Liver (tissue), 9 donors: ENCODE data around the gene TEX19. TPM values are rescaled to one million over a fixed set of nuclear protein-coding genes. Genes with fewer than 3 reads are reported as not detected.

Experiments
- DNase-seq: peaks from one replicate; pipeline ENCODE4 v3.0.0-alpha.2; 2017; ENCODE audit warnings: low spot score
- H3K27ac ChIP-seq, 2 donors: one replicate each; pipeline ENCODE4 v1.7.0; 2013; ENCODE audit warnings: inconsistent platforms in 2 of 2, low read length in 2 of 2, control low read depth in 1 of 2, low read depth in 1 of 2, mild to moderate bottlenecking in 1 of 2
- H3K27me3 ChIP-seq, 4 donors: one replicate each; pipeline versions ENCODE4 v1.6.1 to v1.7.0; 2013; ENCODE audit warnings: low read length in 3 of 4, inconsistent platforms in 1 of 4, mild to moderate bottlenecking in 1 of 4, moderate library complexity in 1 of 4; ENCODE audit not compliant: control insufficient read depth in 4 of 4, insufficient read depth in 4 of 4
- H3K36me3 ChIP-seq, 4 donors: one replicate each; pipeline versions ENCODE4 v1.6.1 to v1.7.0; 2013; ENCODE audit warnings: low read length in 3 of 4, mild to moderate bottlenecking in 3 of 4, low read depth in 1 of 4, moderate library complexity in 1 of 4; ENCODE audit not compliant: control insufficient read depth in 4 of 4, insufficient read depth in 3 of 4
- H3K4me1 ChIP-seq, 4 donors: one replicate each; pipeline versions ENCODE4 v1.6.1 to v1.7.0; 2013; ENCODE audit warnings: low read length in 3 of 4, mild to moderate bottlenecking in 3 of 4, moderate library complexity in 1 of 4; ENCODE audit not compliant: control insufficient read depth in 4 of 4, insufficient read depth in 4 of 4
- H3K4me3 ChIP-seq, 3 donors: one replicate each; pipeline versions ENCODE4 v1.6.1 to v1.7.0; 2013; ENCODE audit warnings: low read length in 3 of 3, control low read depth in 1 of 3, low read depth in 1 of 3, mild to moderate bottlenecking in 1 of 3
- H3K9ac ChIP-seq, 2 donors: one replicate each; pipeline ENCODE4 v1.7.0; 2013; ENCODE audit warnings: low read length in 2 of 2, mild to moderate bottlenecking in 2 of 2, moderate library complexity in 2 of 2, control low read depth in 1 of 2, low read depth in 1 of 2
- H3K9me3 ChIP-seq, 4 donors: one replicate each; pipeline versions ENCODE4 v1.6.1 to v1.7.0; 2013; ENCODE audit warnings: low read length in 3 of 4; ENCODE audit not compliant: control insufficient read depth in 4 of 4
- ATF3 ChIP-seq: IDR thresholded peaks from 2 replicates; pipeline ENCODE4 v1.6.1; 2016; ENCODE audit warnings: antibody characterized with exemption
- CTCF ChIP-seq: fragments of 150-350 bp; IDR thresholded peaks from 2 replicates; pipeline ENCODE4 v1.5.1; 2017; ENCODE audit warnings: improper control_type of control experiment, low read depth, low read length; ENCODE audit not compliant: missing input control
- EGR1 ChIP-seq, 2 donors: IDR thresholded peaks; 2 replicates each; pipeline ENCODE4 v1.6.1; 2016 to 2018; ENCODE audit warnings: antibody characterized with exemption in 2 of 2, low read depth in 2 of 2
- FOXA1 ChIP-seq: IDR thresholded peaks from 2 replicates; pipeline ENCODE4 v1.6.1; 2016; ENCODE audit warnings: antibody characterized with exemption
- FOXA2 ChIP-seq: IDR thresholded peaks from 2 replicates; pipeline ENCODE4 v1.6.1; 2016; ENCODE audit warnings: antibody characterized with exemption
- HNF4A ChIP-seq, 2 donors: conservative IDR thresholded peaks; 2 replicates each; pipeline ENCODE4 v1.6.1; 2016; ENCODE audit warnings: antibody characterized with exemption in 2 of 2, mild to moderate bottlenecking in 2 of 2
- HNF4G ChIP-seq: IDR thresholded peaks from 2 replicates; pipeline ENCODE4 v1.6.1; 2016; ENCODE audit warnings: antibody characterized with exemption
- JUND ChIP-seq, 2 donors: IDR thresholded peaks; 2 replicates each; pipeline ENCODE4 v1.6.1; 2016; ENCODE audit warnings: antibody characterized with exemption in 2 of 2
- NR2F2 ChIP-seq: IDR thresholded peaks from 2 replicates; pipeline ENCODE4 v1.6.1; 2016; ENCODE audit warnings: antibody characterized with exemption
- RAD21 ChIP-seq, 2 donors: IDR thresholded peaks; 2 replicates each; pipeline ENCODE4 v1.6.1; 2016; ENCODE audit warnings: antibody characterized with exemption in 2 of 2, mild to moderate bottlenecking in 2 of 2
- REST ChIP-seq: IDR thresholded peaks from 2 replicates; pipeline ENCODE4 v1.6.1; 2016; ENCODE audit warnings: antibody characterized with exemption, mild to moderate bottlenecking
- RXRA ChIP-seq, 2 donors: IDR thresholded peaks; 2 replicates each; pipeline ENCODE4 v1.6.1; 2017 to 2018; ENCODE audit warnings: antibody characterized with exemption in 2 of 2, mild to moderate bottlenecking in 1 of 2
- SP1 ChIP-seq: IDR thresholded peaks from 2 replicates; pipeline ENCODE4 v1.6.1; 2018; ENCODE audit warnings: antibody characterized with exemption, mild to moderate bottlenecking
- TAF1 ChIP-seq: conservative IDR thresholded peaks from 2 replicates; pipeline ENCODE4 v1.6.1; 2016; ENCODE audit warnings: antibody characterized with exemption, mild to moderate bottlenecking
- YY1 ChIP-seq: IDR thresholded peaks from 2 replicates; pipeline ENCODE4 v1.6.1; 2016; ENCODE audit warnings: antibody characterized with exemption, mild to moderate bottlenecking
- ZBTB33 ChIP-seq: IDR thresholded peaks from 2 replicates; pipeline ENCODE4 v1.6.1; 2016; ENCODE audit warnings: antibody characterized with exemption
- WGBS: extraction: QIAGEN DNeasy Blood & Tissue Kit; methylation state at CpG from one replicate; pipeline ENCODE4 v1.1.7; 2013; 5-methylcytosine and 5-hydroxymethylcytosine counted together
- polyA plus RNA-seq, 2 donors: library from polyadenylated mRNA; stranded (reverse) in 1 of 2; unstranded in 1 of 2; fragments of 200-250 nt in 1 of 2; fragments of >200 nt in 1 of 2; fragmentation: Nextera tagmentation in 1 of 2; extraction: Ambion mirVana in 1 of 2; gene quantifications; one replicate each; pipeline versions ENCODE4 v1.2.1 to v1.2.3, GENCODE V29; 2013 to 2015
- total RNA-seq, 2 donors: library from RNA; depleted of rRNA; stranded (reverse); fragments of >200 nt; gene quantifications; one replicate each; pipeline ENCODE4 v1.2.3, GENCODE V29; 2014
- donor health status: healthy.
- donor health status: healthy.
- donor health status: healthy.
- donor health status: healthy.
- donor health status: healthy.

TEX19 gene
- total and polyA plus RNA-seq, 4 donors, result 0.14 TPM; not detected in 3

- H3K9me3 ChIP-seq, result no peaks in the 10 kb centered on the region
- no peak overlapping the region for H3K4me3 ChIP-seq
- no peak overlapping the region for H3K9ac ChIP-seq
- TF ChIP-seq EGR1 (IDR thresholded peaks at IDR 0.05; ENCODE audit: low read depth in 2 of 2) (no peak), HNF4A (conservative IDR thresholded peaks at IDR 0.05) (no peak), ATF3 (no peak), HNF4G (no peak), YY1 (no peak), FOXA2 (no peak), TAF1 (no peak), RAD21 (IDR thresholded peaks at IDR 0.05) (no peak), ZBTB33 (no peak), CTCF (no peak), REST (no peak), SP1 (no peak), FOXA1 (no peak), JUND (IDR thresholded peaks at IDR 0.05) (no peak), NR2F2 (no peak), RXRA (IDR thresholded peaks at IDR 0.05) (no peak)
- H3K27ac ChIP-seq, result no peak overlapping the region
- no peaks in the 10 kb centered on the region for H3K4me1 ChIP-seq
- WGBS, result 97% methylated on average over 12 of the region's 12 CpGs
- H3K27me3 ChIP-seq, result no peaks in the 10 kb centered on the region
- no peak for DNase-seq
- peaks cover 0 to 9% (median 6%) of the 10 kb centered on the region in 4 donors for H3K36me3 ChIP-seq
Observed at GRCh38 chr17:82394278-82394677, 35.2 kb downstream of the TEX19 start.

- no peak for DNase-seq
- no peak overlapping the region for H3K9ac ChIP-seq
- no peaks in the 10 kb centered on the region for H3K27me3 ChIP-seq
- peaks cover 0 to 8% (median 6%) of the 10 kb centered on the region in 4 donors for H3K36me3 ChIP-seq
- H3K27ac ChIP-seq, result no peak overlapping the region
- H3K9me3 ChIP-seq, result no peaks in the 10 kb centered on the region
- TF ChIP-seq SP1 (no peak), JUND (IDR thresholded peaks at IDR 0.05) (no peak), FOXA2 (no peak)
- H3K4me3 ChIP-seq, result no peak overlapping the region
- H3K4me1 ChIP-seq, result no peaks in the 10 kb centered on the region
- 86% methylated on average over 19 of the region's 19 CpGs for WGBS
Observed at GRCh38 chr17:82396601-82397435, 37.8 kb downstream of the TEX19 start.
